Keratinocyte (primary cell): ENCODE results near the gene WNT1. TPM values are rescaled to one million over a fixed set of nuclear protein-coding genes. Genes with fewer than 3 reads are reported as not detected.

Source experiments
- DNase-seq: peaks from one replicate; pipeline ENCODE4 v3.0.0-alpha.2; 2011; ENCODE audit warnings: low read depth, missing footprints, low spot score
- FAIRE-seq: peaks from 2 replicates; lab custom pipeline; 2011; peaks lifted over from hg19 to GRCh38; lab: Jason Lieb, UNC
- H2AFZ ChIP-seq: 2 replicates; pipeline ENCODE4 v1.6.0; 2012; ENCODE audit warnings: low read length, control low read depth, inconsistent platforms; ENCODE audit not compliant: control insufficient read depth
- H3K27ac ChIP-seq: 2 replicates; pipeline ENCODE4 v1.5.1; 2011; ENCODE audit warnings: low read length; ENCODE audit not compliant: control insufficient read depth, insufficient read depth
- H3K27me3 ChIP-seq: 3 replicates; pipeline ENCODE4 v1.6.0; 2011; ENCODE audit warnings: low read length; ENCODE audit not compliant: control insufficient read depth, insufficient read depth; ENCODE audit errors: extremely low read depth
- H3K36me3 ChIP-seq, 2 experiments: 2 replicates in 1 of 2; 3 replicates in 1 of 2; pipeline ENCODE4 v1.5.1; 2011; ENCODE audit warnings: low read length in 2 of 2, mild to moderate bottlenecking in 1 of 2; ENCODE audit not compliant: control insufficient read depth in 2 of 2, insufficient read depth in 2 of 2; ENCODE audit errors: extremely low read depth in 1 of 2
- H3K4me1 ChIP-seq: 3 replicates; pipeline ENCODE4 v1.5.1; 2011; ENCODE audit warnings: low read length; ENCODE audit not compliant: control insufficient read depth, insufficient read depth; ENCODE audit errors: extremely low read depth
- H3K4me2 ChIP-seq: 3 replicates; pipeline ENCODE4 v1.6.0; 2011; ENCODE audit warnings: low read depth, low read length; ENCODE audit not compliant: control insufficient read depth, insufficient read depth; ENCODE audit errors: extremely low read depth
- H3K4me3 ChIP-seq, 3 experiments: fragments of 200-600 bp in 1 of 3; sonication (generic) in 1 of 3; 2 replicates in 2 of 3; 3 replicates in 1 of 3; pipeline ENCODE4 v1.5.1; 2011 to 2016; ENCODE audit warnings: low read length in 3 of 3, mild to moderate bottlenecking in 3 of 3, control low read depth in 2 of 3, inconsistent platforms in 1 of 3, low read depth in 1 of 3, mixed read lengths in 1 of 3, mixed run types in 1 of 3, moderate library complexity in 1 of 3; ENCODE audit not compliant: control insufficient read depth in 2 of 3, insufficient read depth in 2 of 3; ENCODE audit errors: extremely low read depth in 1 of 3
- H3K79me2 ChIP-seq: 2 replicates; pipeline ENCODE4 v1.6.0; 2012; ENCODE audit warnings: low read length; ENCODE audit not compliant: control insufficient read depth, insufficient read depth
- H3K9ac ChIP-seq: 3 replicates; pipeline ENCODE4 v1.6.0; 2011; ENCODE audit warnings: low read length; ENCODE audit not compliant: control insufficient read depth, insufficient read depth; ENCODE audit errors: extremely low read depth
- H3K9me1 ChIP-seq: 3 replicates; pipeline ENCODE4 v1.6.0; 2011; ENCODE audit warnings: low read length; ENCODE audit not compliant: control insufficient read depth, insufficient read depth; ENCODE audit errors: extremely low read depth
- H3K9me3 ChIP-seq: 2 replicates; pipeline ENCODE4 v1.5.1; 2012; ENCODE audit warnings: low read depth, low read length; ENCODE audit not compliant: control insufficient read depth
- H4K20me1 ChIP-seq: 3 replicates; pipeline ENCODE4 v1.6.0; 2011; ENCODE audit warnings: low read length; ENCODE audit not compliant: control insufficient read depth, insufficient read depth; ENCODE audit errors: extremely low read depth
- EZH2 ChIP-seq: IDR thresholded peaks from one replicate; pipeline ENCODE4 v1.6.1; 2012; ENCODE audit warnings: inconsistent platforms, mild to moderate bottlenecking, low read length, moderate library complexity
- dilution Hi-C: fragments of 300-500 bp; cut with MboI; formaldehyde crosslinking; loops from one replicate; pipeline ENCODE4 v1.7.0; 2020; ENCODE audit warnings: low sequenced_read_pairs; ENCODE audit not compliant: extremely low pct_ligation_motif_present
- polyA plus RNA-seq, 5 experiments: library from polyadenylated mRNA; depleted of rRNA in 3 of 5; stranded (reverse) in 3 of 5; stranded (forward) in 1 of 5; unstranded in 1 of 5; fragments of >200 nt; gene quantifications; 1 replicate in 1 of 5; 2 replicates in 3 of 5; 3 replicates in 1 of 5; pipeline versions ENCODE4 v1.2.1 to v1.2.3, GENCODE V29; 2011 to 2012; ENCODE audit warnings: missing spikeins in 2 of 5, low read depth in 1 of 5, low replicate concordance in 1 of 5
- TF ChIP-seq, protein P1 (sequence below), 3 experiments: IDR thresholded peaks in 1 of 3; conservative IDR thresholded peaks in 1 of 3; optimal IDR thresholded peaks in 1 of 3; 2 replicates in 2 of 3; 3 replicates in 1 of 3; pipeline versions ENCODE3 to v1.5.1; 2011; ENCODE audit warnings: low read length in 3 of 3, mild to moderate bottlenecking in 3 of 3, moderate library complexity in 2 of 3, control low read depth in 1 of 3, inconsistent platforms in 1 of 3; ENCODE audit not compliant: insufficient read depth in 2 of 3; ENCODE audit errors: extremely low read depth in 1 of 3

Gene WNT1
- polyA plus RNA-seq, 1 donor (not counting 4 experiments of a cell fraction or from before 2014, with no cell fraction given): not detected

DNA sequence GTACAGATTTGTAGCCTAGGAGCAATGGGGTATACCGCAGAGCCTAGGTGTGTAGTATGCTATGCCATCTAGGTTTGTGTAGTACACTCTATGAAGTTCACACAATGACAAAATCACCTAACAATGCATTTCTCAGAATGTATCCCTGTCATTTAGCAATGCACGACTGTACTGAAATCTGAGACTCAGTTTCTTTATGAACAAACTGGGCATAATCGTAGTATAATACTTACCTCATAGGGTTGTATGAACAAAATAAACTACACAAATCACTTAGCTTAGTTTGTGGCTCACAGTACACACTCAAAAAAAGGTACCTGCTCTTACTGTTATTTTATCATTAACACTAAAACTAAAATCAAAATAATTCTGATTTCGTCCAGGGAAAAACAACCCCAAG is 47.3 kb downstream of the WNT1 start:
- Histone ChIP-seq H3K9me1 (no peaks in the 10 kb centered on the region), H3K36me3 (peaks cover 36 to 54% of the 10 kb centered on the region in 2 experiments), H3K79me2 (no peaks in the 10 kb centered on the region), H3K4me2 (no peak overlapping the region), H2AFZ (no peak overlapping the region), H3K27me3 (no peaks in the 10 kb centered on the region), H3K27ac (no peak overlapping the region), H4K20me1 (no peaks in the 10 kb centered on the region), H3K4me3 (no peak overlapping the region), H3K9ac (no peak overlapping the region), H3K9me3 (no peaks in the 10 kb centered on the region), H3K4me1 (no peaks in the 10 kb centered on the region)
- TF ChIP-seq, protein P1, sequence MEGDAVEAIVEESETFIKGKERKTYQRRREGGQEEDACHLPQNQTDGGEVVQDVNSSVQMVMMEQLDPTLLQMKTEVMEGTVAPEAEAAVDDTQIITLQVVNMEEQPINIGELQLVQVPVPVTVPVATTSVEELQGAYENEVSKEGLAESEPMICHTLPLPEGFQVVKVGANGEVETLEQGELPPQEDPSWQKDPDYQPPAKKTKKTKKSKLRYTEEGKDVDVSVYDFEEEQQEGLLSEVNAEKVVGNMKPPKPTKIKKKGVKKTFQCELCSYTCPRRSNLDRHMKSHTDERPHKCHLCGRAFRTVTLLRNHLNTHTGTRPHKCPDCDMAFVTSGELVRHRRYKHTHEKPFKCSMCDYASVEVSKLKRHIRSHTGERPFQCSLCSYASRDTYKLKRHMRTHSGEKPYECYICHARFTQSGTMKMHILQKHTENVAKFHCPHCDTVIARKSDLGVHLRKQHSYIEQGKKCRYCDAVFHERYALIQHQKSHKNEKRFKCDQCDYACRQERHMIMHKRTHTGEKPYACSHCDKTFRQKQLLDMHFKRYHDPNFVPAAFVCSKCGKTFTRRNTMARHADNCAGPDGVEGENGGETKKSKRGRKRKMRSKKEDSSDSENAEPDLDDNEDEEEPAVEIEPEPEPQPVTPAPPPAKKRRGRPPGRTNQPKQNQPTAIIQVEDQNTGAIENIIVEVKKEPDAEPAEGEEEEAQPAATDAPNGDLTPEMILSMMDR (optimal IDR thresholded peaks at IDR 0.05 in 1 of 3, IDR thresholded peaks at IDR 0.05 in 1 of 3, conservative IDR thresholded peaks at IDR 0.05 in 1 of 3; ENCODE audit: extremely low read depth in 1 of 3, insufficient read depth in 2 of 3, low read length in 3 of 3): no peak
- no peak for TF ChIP-seq EZH2
- dilution Hi-C loops: no loop called here
- DNase-seq (no peak), FAIRE-seq (no peak)

DNA sequence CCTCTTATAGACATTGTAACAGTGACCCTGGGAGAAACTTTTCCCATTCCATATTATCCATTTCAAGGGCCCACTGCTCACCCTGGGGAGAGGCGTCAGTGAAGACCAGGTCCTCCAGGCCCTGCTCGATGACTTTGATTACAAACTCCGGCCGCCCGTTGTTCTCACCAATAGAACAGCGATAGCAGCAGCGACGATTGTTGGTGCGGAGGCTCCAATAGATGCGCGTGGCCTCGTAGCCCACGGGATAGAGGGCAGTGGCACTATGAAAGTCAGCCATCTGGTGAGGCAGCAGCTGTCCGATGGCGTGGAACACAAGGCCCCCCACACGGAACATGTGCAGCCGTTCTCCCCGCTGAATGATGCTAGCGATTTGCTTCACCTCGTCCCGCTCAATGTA is 48.0 kb downstream of the WNT1 start:
- H3K9me1 ChIP-seq: no peaks in the 10 kb centered on the region
- FAIRE-seq (no peak), DNase-seq (no peak)
- H3K4me3 ChIP-seq: no peak overlapping the region
- H3K79me2 ChIP-seq: no peaks in the 10 kb centered on the region
- no peak overlapping the region for H3K4me2 ChIP-seq
- no peaks in the 10 kb centered on the region for H3K27me3 ChIP-seq
- H2AFZ ChIP-seq: no peak overlapping the region
- no peak overlapping the region for H3K9ac ChIP-seq
- no peak overlapping the region for H3K27ac ChIP-seq
- dilution Hi-C loops: no loop called here
- no peaks in the 10 kb centered on the region for H4K20me1 ChIP-seq
- no peaks in the 10 kb centered on the region for H3K4me1 ChIP-seq
- no peak for TF ChIP-seq EZH2
- TF ChIP-seq, protein P1 (optimal IDR thresholded peaks at IDR 0.05 in 1 of 3, IDR thresholded peaks at IDR 0.05 in 1 of 3, conservative IDR thresholded peaks at IDR 0.05 in 1 of 3; ENCODE audit: extremely low read depth in 1 of 3, insufficient read depth in 2 of 3, low read length in 3 of 3): no peak
- H3K9me3 ChIP-seq: no peaks in the 10 kb centered on the region
- peaks cover 39 to 60% of the 10 kb centered on the region in 2 experiments for H3K36me3 ChIP-seq
